IPS DF 4.7 (cell line): ENCODE measurements around the gene NEDD4L.

Source experiments
- DNase-seq: peaks from one replicate; pipeline ENCODE4 v3.0.0-alpha.2; 2013; ENCODE audit warnings: low spot score; ENCODE audit errors: extremely low read depth

NEDD4L gene

GRCh38 chr18:58052960-58053359 is 8.9 kb downstream of the NEDD4L start:
- DNase-seq: no peak

- no peak for DNase-seq
Observed at GRCh38 chr18:58054041-58054781, 10.2 kb downstream of the NEDD4L start.

GRCh38 chr18:58055890-58056558 is 12.0 kb downstream of the NEDD4L start:
- no peak for DNase-seq

- DNase-seq: no peak
Observed at GRCh38 chr18:58056852-58057251, 12.8 kb downstream of the NEDD4L start.

- no peak for DNase-seq
Observed at GRCh38 chr18:58057291-58057965, 13.4 kb downstream of the NEDD4L start.

- no peak for DNase-seq
Observed at GRCh38 chr18:58058720-58059119, 14.7 kb downstream of the NEDD4L start.

- DNase-seq: no peak
Observed at GRCh38 chr18:58060254-58060653, 16.2 kb downstream of the NEDD4L start.

GRCh38 chr18:58061349-58061748 is 17.3 kb downstream of the NEDD4L start:
- DNase-seq: no peak

- no peak for DNase-seq
Observed at GRCh38 chr18:58064406-58064998, 20.5 kb downstream of the NEDD4L start.

- no peak for DNase-seq
Observed at GRCh38 chr18:58065956-58066355, 21.9 kb downstream of the NEDD4L start.

- no peak for DNase-seq
Observed at GRCh38 chr18:58067601-58068000, 23.6 kb downstream of the NEDD4L start.

- no peak for DNase-seq
Observed at GRCh38 chr18:58069099-58069498, 25.1 kb downstream of the NEDD4L start.

- DNase-seq: no peak
Observed at GRCh38 chr18:58069721-58070292, 25.8 kb downstream of the NEDD4L start.

GRCh38 chr18:58076052-58076451 is 32.0 kb downstream of the NEDD4L start:
- no peak for DNase-seq

- no peak for DNase-seq
Observed at GRCh38 chr18:58077329-58077728, 33.3 kb downstream of the NEDD4L start.

- DNase-seq: no peak
Observed at GRCh38 chr18:58078889-58079573, 35.0 kb downstream of the NEDD4L start.

- DNase-seq: no peak
Observed at GRCh38 chr18:58080451-58080850, 36.4 kb downstream of the NEDD4L start.

- no peak for DNase-seq
Observed at GRCh38 chr18:58087928-58088690, 44.1 kb downstream of the NEDD4L start.

- DNase-seq: no peak
Observed at GRCh38 chr18:58088691-58089065, 44.7 kb downstream of the NEDD4L start.

- DNase-seq: no peak
Observed at GRCh38 chr18:58091099-58091611, 47.1 kb downstream of the NEDD4L start.
